ENCODE results near the gene DOHH.

Gene DOHH

DNA sequence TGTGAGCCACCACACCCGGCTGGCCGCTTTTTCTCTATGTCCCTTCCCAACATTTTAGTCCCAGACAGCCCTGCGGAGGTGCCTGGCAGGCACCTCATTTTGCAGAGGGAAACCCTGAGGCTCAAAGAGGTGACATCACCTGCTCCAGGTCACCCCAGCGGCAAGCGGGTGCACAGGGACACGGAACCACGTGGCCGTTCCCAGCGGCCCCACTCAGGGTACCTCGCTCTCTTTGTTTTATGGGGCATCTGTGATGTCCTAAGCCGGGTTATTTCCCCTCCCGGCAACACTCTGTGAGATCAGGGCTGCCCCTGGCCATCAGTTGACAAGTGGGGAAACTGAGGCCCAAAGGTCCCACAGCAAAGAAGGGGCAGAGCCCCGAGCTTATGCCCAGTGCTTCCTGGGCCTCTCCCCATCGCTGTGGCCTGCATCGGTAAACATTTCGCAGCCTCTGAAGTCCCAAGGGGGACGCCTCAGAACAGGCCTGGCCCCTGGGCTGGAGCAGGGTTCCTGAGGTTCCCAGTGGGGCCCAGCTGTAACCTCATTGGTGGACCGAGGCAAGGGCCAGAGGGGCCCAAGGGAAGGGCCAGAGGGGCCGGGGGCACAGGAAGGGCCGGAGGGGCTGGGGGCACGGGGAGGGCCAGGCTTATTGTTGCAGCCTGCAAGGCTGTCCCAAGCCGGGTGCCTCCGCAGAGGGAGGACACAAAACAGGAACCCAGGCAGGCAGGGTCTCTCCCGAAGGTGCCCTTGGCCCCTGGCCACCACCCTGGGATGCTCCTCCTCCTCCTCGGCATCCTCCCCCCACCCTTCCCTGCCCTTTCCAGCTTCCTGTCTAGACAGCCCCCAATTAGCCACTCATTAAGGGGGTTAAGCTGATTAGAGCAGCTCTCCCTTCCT, 59.1 kb downstream of the DOHH start:
- no peak overlapping the region for H3K4me2 ChIP-seq (ENCODE audit: low read length)
- no peaks in the 10 kb centered on the region for H3K36me3 ChIP-seq (ENCODE audit: insufficient read depth, low read length)
- H3K9me2 ChIP-seq (ENCODE audit: low read depth, low read length) = no peaks in the 10 kb centered on the region
- no peak overlapping the region for H3K27ac ChIP-seq (ENCODE audit: low read depth, low read length, poor library complexity, severe bottlenecking)
- no peak overlapping the region for H2AFZ ChIP-seq (ENCODE audit: low read length)
- no peak overlapping the region for H3K9ac ChIP-seq (ENCODE audit: low read length)
- H3K4me3 ChIP-seq (ENCODE audit: low read depth, low read length, poor library complexity, severe bottlenecking) = no peak overlapping the region
- no peaks in the 10 kb centered on the region for H4K20me1 ChIP-seq (ENCODE audit: insufficient read depth, low read length)
- no peaks in the 10 kb centered on the region for H3K27me3 ChIP-seq (ENCODE audit: insufficient read depth, low read length)
- no peaks in the 10 kb centered on the region for H3K79me2 ChIP-seq (ENCODE audit: insufficient read depth, low read length)
- no peaks in the 10 kb centered on the region for H3K9me3 ChIP-seq (ENCODE audit: low read length)
- no peaks in the 10 kb centered on the region for H3K4me1 ChIP-seq (ENCODE audit: insufficient read depth, low read length, severe bottlenecking)
- H3F3A ChIP-seq (ENCODE audit: insufficient read depth, low read length) = no peaks in the 10 kb centered on the region
- TF ChIP-seq CTCF (IDR thresholded peaks at IDR 0.05; ENCODE audit: low read length) (no peak), EZH2 (IDR thresholded peaks at IDR 0.05; ENCODE audit: borderline replicate concordance, low read length) (no peak)
